Mesodermal cell (in vitro differentiated cells): ENCODE data around the gene KCNAB2.

Experiments used
- H3K27ac ChIP-seq: 2 replicates; pipeline ENCODE4 v1.7.0; 2013; ENCODE audit warnings: mild to moderate bottlenecking, low read depth, low read length, moderate library complexity; ENCODE audit not compliant: severe bottlenecking
- H3K36me3 ChIP-seq: 2 replicates; pipeline ENCODE4 v1.7.1; 2013; ENCODE audit warnings: mild to moderate bottlenecking, low read length, moderate library complexity; ENCODE audit not compliant: control insufficient read depth, insufficient read depth
- H3K4me1 ChIP-seq: one replicate; pipeline ENCODE4 v1.7.1; 2013; ENCODE audit warnings: mild to moderate bottlenecking, low read length; ENCODE audit not compliant: insufficient read depth, control insufficient read depth, poor library complexity, severe bottlenecking
- H3K4me3 ChIP-seq: 2 replicates; pipeline ENCODE4 v1.7.0; 2013; ENCODE audit warnings: low read length, control low read depth, mild to moderate bottlenecking; ENCODE audit not compliant: insufficient read depth, poor library complexity, severe bottlenecking; ENCODE audit errors: extremely low read depth
- H3K9me3 ChIP-seq: 2 replicates; pipeline ENCODE4 v1.7.1; 2013; ENCODE audit warnings: mild to moderate bottlenecking, low read length, moderate library complexity; ENCODE audit not compliant: control insufficient read depth
- WGBS, 2 experiments: methylation state at CpG; one replicate each; pipeline ENCODE4 v1.1.5; 2013; ENCODE audit warnings: missing lambda C conversion rate in 2 of 2; ENCODE audit not compliant: insufficient coverage in 2 of 2; 5-methylcytosine and 5-hydroxymethylcytosine counted together

KCNAB2 gene

DNA sequence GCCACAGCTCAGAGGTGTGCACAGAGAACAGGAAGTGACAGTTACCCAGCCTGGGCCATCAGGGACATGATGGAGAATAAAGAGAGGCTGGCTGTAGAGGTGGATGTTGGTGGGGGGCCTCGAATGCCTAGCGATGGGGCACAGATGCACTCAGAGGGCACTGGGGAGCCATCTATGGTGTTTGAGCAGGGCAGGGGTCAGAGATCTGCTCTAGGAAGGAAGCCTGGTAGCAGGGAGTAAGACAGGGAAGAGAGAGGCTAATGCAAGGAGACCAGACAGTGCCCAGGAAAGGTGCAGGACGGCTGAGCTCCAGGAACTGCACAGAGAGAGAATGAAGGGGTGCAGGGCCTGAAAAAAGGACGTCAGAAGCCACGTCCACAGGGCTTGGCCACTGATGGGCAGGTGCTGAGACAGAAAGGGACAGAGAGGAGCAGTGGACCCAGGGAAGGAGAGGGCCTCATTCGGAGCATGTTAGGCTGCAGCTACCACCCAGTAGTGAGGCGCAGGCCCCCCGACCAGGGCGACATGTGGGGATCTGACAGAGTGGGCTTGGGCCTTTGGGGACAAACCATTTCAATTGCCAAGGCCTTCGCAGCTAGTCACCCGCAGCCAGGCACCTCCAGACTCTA is 1.1 kb upstream of the KCNAB2 start:
- no peaks in the 10 kb centered on the region for H3K36me3 ChIP-seq
- H3K4me3 ChIP-seq: no peak overlapping the region
- H3K27ac ChIP-seq: no peak overlapping the region
- WGBS, 2 experiments: 88 to 94% methylated on average over 10 to 11 of the region's 11 CpGs
- no peaks in the 10 kb centered on the region for H3K9me3 ChIP-seq
- no peaks in the 10 kb centered on the region for H3K4me1 ChIP-seq

DNA sequence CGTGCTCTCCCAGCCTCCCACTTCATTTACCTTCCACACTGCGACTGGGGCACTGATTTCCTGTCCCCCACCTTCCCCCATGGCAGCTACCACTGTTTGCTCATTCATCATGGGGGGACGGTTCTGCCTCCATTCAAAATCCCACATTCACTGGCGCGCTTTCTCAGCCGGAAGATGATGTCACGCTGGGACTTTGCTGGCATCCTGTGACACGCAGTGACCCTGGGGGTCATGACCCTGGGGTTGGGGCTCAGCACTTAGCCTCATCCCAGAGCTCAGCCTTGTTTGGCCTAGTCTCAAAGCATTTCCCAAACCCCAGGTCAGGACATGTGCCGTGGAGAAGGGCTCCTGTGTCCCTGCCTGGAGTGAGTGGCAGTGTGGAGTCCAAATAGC is 582 bp upstream of the KCNAB2 start:
- 88 to 91% methylated on average over 7 to 9 of the region's 9 CpGs for WGBS, 2 experiments

DNA sequence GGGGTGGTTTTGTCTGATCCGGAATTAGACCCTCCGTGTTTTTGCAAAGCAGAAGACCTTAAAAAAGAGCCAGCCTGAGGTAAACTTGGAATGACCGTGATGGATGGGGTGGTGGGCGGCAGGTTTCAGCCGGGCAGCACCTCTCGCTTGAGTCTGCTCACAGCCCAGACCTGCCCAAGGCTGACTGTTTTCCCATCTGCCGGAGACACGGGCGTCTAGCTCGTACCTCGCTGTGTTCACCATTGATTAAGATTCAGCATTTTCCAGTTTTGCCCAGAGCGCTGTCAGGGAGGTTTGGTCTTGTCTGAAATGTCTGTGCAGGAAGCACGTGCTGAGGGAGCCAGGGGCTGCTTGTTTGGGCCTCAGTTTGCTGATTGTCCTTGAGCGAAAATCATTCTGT is 591 bp downstream of the KCNAB2 start:
- H3K36me3 ChIP-seq: no peaks in the 10 kb centered on the region
- H3K4me3 ChIP-seq: no peak overlapping the region
- H3K9me3 ChIP-seq: no peaks in the 10 kb centered on the region
- no peak overlapping the region for H3K27ac ChIP-seq
- WGBS, 2 experiments: 88 to 89% methylated on average over 13 to 14 of the region's 14 CpGs
- H3K4me1 ChIP-seq: no peaks in the 10 kb centered on the region

More for the DNA sequence above, 582 bp upstream of the KCNAB2 start:
- no peak overlapping the region for H3K4me3 ChIP-seq
- H3K4me1 ChIP-seq: no peaks in the 10 kb centered on the region
- H3K36me3 ChIP-seq: no peaks in the 10 kb centered on the region
- H3K9me3 ChIP-seq: no peaks in the 10 kb centered on the region
- no peak overlapping the region for H3K27ac ChIP-seq

DNA sequence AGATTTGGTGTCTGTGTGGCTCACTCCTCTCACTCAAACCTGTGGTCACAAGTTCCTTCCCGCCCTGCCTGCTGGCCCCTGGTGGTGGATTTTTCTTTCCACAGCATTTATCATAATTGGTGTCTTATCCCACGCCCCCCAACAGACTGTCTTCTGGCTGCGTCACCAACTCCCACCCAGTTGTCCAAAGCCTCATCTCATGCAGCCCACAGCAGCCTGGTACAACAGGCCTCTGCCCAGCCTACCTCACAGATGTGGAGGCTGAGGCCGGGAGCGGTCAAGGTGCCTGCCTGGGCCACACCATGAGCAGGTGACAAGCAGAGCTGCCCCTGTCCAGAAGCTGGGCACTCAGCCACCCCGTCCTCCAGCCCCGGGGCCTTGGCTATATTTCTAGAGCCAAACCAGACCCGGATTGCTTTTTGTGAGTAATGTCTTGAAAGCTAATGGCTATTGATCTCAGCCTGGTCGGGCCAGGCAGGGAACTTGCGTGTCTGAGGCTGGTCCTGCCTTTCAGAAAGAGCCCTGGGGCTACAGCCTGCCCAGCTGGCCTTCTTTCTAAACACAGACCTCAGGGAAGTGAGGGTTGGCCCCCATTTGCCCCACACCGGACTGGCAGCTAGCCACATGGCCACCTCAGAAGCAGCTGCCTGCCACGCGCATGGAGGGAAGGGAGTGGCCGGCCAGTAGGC is 2.6 kb downstream of the KCNAB2 start:
- Histone ChIP-seq H3K9me3 (no peaks in the 10 kb centered on the region), H3K4me1 (no peaks in the 10 kb centered on the region), H3K36me3 (no peaks in the 10 kb centered on the region), H3K27ac (no peak overlapping the region), H3K4me3 (no peak overlapping the region)
- 87 to 88% methylated on average over 12 to 13 of the region's 14 CpGs for WGBS, 2 experiments

DNA sequence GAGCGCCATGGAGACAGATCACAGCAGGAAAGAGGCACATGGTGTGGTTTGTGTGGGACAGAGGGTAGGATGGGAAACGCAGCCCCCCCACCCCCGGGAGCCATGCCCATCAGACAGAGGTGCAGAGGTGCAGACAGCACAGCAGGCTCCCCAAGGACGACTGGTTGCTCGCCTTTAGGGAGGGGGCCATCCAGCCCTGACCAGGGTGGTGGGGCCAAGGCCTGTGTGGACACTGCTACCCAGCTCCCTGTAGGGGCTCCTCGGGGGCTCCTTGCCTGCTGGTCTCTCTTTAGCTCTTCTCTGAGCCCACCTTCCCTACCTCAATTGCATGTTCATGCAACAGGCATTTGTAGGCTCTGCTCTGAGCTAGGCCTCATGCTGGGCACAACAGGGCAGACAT is 3.7 kb downstream of the KCNAB2 start:
- Histone ChIP-seq H3K36me3 (no peaks in the 10 kb centered on the region), H3K27ac (no peak overlapping the region), H3K4me1 (no peaks in the 10 kb centered on the region), H3K4me3 (no peak overlapping the region), H3K9me3 (no peaks in the 10 kb centered on the region)
- 75 to 77% methylated on average over 5 to 6 of the region's 6 CpGs for WGBS, 2 experiments

DNA sequence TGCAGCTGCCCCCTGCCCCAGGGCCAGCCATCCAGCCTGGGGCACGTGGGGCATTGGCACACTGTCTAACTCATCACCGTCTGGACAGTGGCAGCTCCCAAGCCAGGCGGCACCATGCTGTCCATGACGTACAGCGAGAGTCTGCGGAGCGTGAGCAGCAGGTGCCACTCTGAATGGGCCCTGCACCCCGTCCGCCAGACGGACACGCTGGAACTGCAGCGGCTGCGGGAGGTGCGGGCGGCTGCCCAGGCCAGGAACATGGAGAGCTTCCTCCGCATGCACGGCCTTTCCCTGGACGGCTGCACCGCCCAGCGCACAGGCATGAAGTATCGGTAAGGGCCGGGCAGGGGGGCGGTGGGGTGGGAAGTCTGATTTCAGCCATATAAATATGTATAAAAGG is 5.7 kb downstream of the KCNAB2 start:
- no peaks in the 10 kb centered on the region for H3K36me3 ChIP-seq
- no peaks in the 10 kb centered on the region for H3K9me3 ChIP-seq
- 86 to 92% methylated on average over 20 to 23 of the region's 23 CpGs for WGBS, 2 experiments
- H3K27ac ChIP-seq: no peak overlapping the region
- H3K4me1 ChIP-seq: no peaks in the 10 kb centered on the region
- no peak overlapping the region for H3K4me3 ChIP-seq

DNA sequence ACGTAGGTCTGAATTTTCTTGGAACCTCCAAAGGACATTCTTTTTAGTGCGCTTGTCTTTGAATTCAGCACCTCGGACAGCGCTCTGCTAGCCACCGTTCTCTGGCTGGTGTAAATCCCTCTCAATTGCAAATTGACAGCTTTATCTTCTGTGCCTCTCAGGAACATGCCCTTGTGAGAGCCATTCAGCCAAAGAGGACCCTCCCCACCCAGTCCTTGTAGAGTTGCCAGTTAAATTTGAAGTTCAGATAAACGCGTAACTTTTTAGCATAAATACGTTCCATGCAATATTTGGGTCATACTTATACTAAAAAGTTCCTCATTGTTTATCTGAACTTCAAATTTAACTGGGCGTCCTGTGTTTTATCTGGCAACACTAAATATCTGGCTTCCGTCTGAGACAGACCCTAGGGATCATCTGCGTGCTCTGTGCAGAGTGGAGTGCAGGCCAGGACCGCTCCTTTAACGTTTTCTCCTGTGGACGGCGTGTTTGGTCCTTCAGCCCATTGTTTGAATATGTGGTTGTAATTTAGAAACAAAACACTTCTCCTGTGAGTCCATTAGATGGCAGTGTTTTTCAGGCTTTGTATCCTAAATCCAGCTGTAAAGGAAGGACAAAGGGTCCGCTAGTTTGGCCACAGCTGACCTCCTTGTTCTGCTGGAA is 7.0 kb downstream of the KCNAB2 start:
- no peaks in the 10 kb centered on the region for H3K9me3 ChIP-seq
- no peaks in the 10 kb centered on the region for H3K4me1 ChIP-seq
- no peak overlapping the region for H3K27ac ChIP-seq
- no peaks in the 10 kb centered on the region for H3K36me3 ChIP-seq
- 2 to 7% methylated on average over 11 to 12 of the region's 16 CpGs for WGBS, 2 experiments
- no peak overlapping the region for H3K4me3 ChIP-seq

DNA sequence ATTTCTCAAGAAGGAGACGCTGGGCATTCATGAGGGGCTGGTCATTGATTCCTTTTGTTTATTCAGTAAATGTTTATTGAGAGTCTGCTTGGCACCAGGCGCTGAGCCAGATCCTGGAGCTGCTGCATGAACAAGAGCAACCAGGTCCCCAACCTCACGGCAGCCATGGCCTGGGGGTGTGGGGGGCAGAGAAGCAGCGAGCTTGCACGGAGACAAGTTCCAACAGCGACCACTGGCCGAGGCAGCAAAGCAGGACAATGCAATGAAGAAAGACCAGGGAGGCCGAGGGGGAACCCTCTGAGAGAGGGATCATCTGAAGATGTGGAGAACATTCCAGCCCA is 7.5 kb downstream of the KCNAB2 start:
- Histone ChIP-seq H3K4me1 (no peaks in the 10 kb centered on the region), H3K9me3 (no peaks in the 10 kb centered on the region), H3K27ac (no peak overlapping the region), H3K4me3 (no peak overlapping the region), H3K36me3 (no peaks in the 10 kb centered on the region)
- 35 to 37% methylated on average over 8 of the region's 8 CpGs for WGBS, 2 experiments

DNA sequence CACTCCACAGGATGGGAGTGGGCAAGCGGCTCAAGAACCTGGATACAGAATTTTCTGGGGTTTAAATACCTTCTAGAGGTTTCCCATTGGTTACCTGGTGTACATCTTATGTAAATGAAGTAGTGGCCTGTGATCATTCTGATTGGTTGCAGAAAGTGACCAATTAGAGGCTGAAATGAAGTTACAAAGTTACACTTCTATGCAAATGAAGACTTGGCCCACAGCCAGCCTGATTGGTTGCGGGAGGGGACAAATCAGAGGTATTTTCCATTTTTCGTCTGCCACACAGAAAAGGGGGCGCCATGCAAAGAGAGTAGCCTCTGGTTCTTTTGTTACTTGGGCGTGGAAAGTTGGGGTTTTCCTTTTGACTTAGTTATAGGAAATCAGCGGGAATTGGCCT is 8.9 kb downstream of the KCNAB2 start:
- 89 to 92% methylated on average over 4 to 5 of the region's 6 CpGs for WGBS, 2 experiments
- no peaks in the 10 kb centered on the region for H3K36me3 ChIP-seq
- H3K4me1 ChIP-seq: no peaks in the 10 kb centered on the region
- no peak overlapping the region for H3K27ac ChIP-seq
- H3K9me3 ChIP-seq: no peaks in the 10 kb centered on the region
- H3K4me3 ChIP-seq: no peak overlapping the region

DNA sequence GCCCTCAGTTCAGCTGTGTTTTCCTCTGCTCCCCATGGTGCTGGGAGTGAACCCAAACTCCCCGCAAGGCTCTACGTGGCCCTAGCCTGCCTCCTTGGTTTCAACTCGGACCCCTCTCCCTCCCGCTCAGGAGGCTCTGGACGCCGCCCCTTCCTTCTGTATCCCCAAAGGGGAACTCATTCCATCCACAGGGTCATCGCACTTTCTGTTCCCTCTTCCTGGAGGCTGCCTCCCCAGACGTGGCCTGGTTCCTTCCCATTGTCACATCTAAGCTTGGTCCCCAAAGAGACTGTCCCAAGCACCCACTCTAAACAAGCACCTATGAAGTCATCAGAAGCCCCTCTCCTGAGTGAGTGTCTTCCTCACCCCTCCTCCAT is 10.9 kb downstream of the KCNAB2 start:
- 84 to 86% methylated on average over 6 to 8 of the region's 8 CpGs for WGBS, 2 experiments

More for the DNA sequence above, 10.9 kb downstream of the KCNAB2 start:
- no peaks in the 10 kb centered on the region for H3K36me3 ChIP-seq
- H3K4me3 ChIP-seq: no peak overlapping the region
- H3K9me3 ChIP-seq: no peaks in the 10 kb centered on the region
- H3K4me1 ChIP-seq: no peaks in the 10 kb centered on the region
- no peak overlapping the region for H3K27ac ChIP-seq
